ENCODE results near the gene FHIT.
"Not testable (repeated sequence)": the region's sequence is repeated elsewhere in the genome, so short reads cannot be mapped to it uniquely, and the experiment has no call there.

FHIT gene

DNA sequence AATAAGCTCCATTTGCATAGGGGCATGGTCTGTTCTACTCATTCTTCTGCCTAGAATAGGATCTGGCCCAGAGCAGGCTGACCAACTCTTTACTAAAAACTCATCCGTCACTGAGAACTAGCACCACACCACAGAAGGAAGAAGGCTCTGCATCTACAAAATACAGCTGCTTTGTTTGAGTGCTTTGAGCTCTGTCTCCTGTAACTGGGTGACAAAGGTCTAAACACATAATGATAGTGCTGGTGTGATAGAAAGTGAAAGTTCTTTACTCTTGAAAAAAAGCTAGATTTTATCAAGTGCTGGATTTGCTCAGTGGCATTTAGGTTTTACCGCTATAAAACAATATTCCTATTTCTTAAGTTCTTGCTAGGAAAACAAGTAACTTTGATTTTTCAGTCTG lies 140.7 kb downstream of the FHIT start:
- DNase-seq, result no peak

DNA sequence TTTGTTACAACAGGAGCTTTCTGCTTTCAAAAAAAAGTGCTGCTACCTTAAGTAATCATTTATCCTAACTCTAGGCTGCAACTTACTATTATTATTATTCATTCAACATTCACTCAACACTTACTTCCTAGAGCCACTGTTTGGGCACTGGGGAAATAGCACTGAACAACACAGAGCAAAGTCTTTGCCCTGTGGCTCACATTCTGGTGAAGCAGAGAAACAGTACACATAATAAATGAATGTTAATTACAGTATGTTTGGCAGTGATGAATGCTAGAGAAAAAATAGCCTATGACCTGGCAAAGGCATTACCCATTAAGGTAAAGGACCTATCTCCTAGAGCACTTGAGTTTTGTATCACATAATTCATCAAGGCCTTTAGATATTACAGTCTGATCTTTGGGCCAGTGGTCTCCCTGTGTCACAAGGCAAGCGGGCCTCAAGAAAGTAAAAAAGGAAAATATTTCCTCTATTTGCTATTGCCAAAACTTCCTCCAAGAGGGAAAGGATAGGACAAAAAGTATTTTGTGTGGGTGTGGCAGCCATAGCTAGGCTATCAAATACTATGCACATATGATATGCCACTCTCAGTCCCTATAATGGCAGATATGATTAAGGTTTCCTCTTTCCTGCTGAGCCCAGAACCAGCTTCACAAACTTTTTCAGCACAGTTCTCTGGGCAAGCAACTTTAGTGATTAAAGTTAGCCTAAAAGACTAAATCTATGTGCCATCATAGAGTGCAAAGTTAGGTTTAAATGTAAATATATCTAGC lies 142.8 kb downstream of the FHIT start:
- no peak for DNase-seq

DNA sequence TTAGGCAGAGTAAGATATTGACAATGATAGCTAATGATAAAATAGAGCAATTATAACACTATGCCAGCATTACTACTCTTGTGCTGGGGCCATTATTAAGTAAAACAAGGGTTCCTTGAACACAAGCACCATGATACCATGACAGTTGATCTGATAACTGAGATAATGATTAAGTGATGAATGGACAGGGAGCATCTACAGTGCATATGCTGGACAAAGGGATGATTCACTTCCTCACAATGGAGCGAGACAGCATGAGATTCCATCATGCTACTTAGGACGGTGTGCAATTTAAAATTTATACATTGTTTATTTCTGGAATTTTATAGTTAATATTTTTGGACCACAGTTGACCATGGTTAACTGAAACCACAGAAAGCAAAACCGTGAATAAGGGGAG lies 156.6 kb downstream of the FHIT start:
- no peak for DNase-seq

DNA sequence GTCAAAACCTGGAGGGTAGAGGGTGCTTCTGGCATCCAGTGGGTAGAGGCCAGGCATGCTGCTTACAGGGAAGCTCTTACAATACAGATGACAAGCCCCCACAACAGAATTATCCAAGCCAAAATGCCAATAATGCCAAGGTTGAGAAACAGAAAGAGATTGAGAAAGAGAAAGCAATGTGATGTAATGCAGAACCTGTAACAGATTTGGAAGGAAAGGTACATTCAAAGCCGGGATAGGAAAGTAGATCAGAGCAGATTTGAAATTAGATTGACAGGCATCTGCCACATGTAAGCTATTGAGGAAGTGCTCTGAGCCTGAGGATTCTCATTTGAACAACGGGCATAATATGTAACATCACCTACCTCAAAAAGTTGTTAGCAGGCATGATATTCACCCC lies 157.9 kb downstream of the FHIT start:
- DNase-seq, result no peak

DNA sequence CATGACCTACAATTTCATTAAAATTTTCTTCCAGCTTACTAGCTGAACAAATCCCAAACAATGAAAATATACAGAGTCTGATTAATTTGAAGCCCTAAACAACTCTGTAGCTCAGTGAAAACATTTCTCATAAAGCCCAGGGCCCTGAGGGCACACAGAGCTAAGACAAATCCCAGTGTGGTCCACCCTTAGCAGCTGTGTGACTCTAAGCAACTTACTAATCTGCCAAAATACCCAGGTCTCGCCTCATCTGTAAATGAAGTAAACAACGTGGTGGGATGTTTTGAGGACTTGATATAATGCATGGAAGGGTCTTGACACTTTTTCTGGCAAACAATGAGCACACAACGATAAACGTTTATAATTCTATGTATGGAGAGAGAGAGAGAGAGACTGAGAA lies 158.4 kb downstream of the FHIT start:
- no peak for DNase-seq

DNA sequence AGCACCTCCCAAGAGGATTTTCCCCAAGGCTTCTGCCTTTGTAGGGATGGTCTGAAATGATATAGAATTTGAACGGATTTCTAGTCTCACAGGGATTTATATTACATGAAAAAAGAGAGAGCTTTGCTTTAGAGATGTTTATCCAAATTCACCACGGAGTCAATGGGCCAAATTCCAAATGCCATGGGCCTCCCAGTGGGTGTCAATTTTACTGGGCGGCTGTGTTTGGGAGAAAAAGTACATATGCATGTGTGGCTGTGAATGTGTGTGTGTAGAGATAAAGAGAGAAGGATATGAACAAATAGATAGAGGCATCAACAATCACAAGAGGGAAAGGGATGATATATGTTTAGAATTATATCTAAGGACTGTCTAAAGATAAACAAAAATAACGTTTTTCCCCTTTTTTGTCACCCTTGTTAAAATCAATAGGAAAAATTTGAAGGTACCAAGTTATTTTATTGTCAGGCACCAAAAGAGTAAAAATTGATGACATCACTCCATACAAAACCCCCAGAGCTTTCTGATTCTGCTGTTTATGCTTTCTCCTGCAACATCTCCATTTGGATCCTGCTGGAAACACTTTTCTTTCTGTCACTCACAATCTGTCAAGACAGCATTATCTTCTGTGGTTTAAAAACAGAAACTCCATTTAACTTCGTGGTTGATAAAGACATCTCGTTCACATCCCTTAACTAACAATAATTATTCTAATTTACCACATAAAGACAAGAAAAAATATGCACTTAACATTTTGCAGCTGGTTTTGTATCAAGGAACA lies 160.7 kb downstream of the FHIT start:
- DNase-seq, result no peak

DNA sequence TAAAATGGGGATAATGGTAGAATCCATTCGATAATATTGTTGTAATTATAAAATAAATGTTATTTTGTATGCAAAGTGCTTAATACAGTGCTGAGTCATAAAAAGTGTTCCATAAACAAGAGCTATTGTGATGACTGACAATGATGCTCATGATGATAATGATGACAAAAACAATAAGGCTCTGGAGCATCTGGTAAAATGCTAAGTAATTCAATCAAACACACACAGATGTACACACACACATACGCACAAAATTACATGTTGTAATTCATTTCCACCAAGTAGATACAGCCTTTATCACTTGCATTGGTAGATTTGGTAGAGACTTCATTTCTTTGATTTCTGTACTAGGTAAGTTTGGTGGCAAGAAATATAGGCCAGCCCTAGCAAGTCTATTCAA lies 163.8 kb downstream of the FHIT start:
- no peak for DNase-seq

DNA sequence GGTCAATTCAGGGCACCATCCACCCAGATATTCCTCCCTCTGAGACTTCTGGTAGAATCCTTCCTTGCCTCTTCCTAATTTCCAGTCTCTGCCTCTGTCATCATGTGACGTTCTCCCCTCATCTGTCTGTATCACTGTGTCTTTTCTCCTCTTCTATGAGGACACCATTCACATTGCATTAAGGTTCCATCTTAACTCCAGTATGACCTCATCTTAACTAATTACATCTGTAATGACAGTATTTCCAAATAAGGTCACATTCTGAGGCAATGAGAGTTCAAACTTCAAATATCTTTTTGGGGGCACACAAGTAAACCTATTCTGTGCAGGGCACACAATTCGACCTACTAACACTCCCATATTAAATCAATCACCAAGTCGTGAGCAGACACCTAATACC lies 169.7 kb downstream of the FHIT start:
- no peak for DNase-seq

DNA sequence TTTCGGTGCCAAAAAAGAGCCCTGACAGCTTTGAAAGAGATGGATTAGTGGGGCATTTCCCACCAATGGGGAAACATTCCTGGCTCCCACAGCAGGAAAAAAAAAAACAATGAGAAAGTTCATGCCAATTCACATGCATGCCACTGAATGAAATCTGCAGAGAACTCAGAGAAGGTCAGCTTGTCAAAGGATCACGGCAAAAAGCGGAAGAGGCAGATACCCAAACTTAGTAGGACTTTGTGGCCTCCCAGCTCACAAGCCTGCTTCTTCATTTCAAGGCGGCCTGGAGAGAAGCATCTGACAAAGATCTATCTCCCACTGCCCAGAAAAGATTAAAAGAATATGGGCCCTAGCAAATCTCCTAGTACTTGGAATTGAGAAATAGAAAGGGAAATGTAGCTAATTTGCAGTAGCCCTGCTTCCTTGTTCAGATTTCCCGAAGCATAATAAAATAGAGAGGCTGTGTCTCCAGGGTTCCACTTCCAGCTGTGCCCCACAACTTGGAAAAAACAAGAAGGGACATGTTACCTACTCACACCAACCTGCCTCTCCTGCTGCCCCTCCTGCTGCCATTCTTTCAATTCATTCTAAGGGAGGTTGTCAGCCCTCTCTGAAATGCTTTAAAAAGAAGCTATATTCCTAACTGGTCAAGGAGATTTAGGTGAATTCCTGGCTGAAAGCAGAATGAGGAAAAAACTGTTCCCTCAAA lies 170.4 kb downstream of the FHIT start:
- DNase-seq, result no peak

DNA sequence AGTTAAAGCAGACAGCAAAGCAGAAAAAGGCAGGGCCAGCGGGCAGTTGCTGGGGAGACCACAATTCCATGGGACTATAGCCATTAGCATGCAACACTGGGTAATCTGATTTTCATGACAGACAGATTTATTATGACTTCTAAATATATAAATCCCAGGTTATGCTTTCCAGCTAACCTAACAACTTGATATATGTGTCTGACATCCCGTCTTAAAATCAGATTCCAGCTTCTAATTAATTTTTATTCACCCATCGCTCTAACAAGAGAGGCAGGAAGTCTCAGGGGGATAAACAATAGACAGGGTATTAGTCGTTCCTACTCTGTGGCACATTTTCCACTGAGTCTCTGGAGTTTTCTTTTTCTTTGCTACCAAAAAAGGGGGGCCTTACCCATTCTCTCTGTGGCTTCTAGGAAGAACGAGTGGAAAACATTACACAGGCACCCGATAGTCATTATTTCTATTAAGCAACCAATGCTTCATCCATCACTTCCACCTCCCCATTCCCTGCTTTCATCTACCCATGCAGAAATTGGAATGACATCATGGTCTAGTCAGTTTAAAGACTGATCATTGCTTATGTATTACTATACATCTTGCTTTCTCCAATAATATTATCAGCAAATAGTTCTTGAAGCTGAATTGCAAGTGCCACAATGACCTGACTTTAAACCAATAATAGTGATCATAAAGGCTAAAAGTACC lies 173.1 kb downstream of the FHIT start:
- DNase-seq, result no peak

DNA sequence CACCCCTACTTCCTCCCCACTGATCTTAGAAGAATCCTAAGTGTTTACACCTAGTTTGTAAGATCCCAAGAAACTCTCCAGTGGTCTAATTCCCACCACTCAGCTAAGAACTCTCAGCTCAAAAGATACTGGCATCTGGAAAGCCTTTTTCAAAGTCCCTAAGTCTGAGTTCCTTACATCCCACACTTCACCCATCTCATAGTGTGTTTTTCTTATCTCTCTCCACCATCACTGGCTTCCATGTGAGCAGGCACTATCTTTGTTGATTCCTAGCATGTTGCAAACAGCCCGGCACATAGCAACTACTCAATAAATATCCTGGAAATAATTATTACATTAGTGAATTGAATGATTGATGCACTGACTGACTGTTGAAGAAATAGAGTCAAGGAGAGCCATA lies 173.7 kb downstream of the FHIT start:
- no peak for DNase-seq

DNA sequence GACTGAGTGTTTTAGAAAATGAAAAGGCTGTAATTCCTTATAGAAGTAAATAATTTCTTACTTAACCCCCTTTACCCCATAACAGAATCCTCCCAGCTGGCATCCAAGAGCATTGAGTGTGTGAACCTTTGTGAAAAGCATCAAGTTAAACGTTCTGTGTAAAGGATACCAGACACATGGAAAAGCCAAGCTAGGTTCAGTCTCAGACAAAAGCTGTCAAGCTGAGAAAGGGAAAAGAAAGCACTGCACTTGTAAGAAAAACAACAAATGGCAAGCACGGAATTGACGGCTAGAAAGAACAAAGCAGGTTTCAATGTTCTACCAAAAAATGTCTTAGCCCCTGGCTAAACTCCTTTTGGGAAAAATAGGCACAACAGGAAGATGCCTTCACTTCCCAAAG lies 176.5 kb downstream of the FHIT start:
- DNase-seq, result no peak

DNA sequence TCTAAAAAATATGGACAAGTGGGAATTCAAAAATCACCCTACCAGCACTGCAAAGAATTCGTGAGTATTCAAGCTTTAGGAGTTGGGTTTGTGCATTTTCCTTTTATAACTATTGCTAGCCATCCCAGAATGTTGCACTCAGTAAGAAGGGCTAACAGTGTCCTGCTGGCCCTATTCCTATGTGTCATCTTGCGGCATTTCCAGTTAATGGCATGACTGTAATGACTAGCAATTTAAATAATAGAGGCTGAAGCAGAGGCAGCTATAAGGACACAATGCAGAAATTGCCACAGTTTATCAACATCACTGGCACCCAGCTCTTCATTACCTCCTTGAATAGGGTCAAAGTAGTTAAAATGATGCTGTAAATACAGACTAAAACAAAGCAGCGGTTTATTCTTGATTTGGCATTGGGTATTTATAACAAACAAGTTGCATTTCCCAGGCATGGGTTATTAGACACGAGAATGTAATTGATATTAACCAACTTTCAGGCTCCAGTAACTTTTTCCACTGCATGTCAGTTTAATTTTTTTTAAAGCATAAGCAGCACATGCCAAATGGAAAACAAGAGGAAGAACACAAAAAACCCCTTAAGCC lies 177.6 kb downstream of the FHIT start:
- no peak for DNase-seq

DNA sequence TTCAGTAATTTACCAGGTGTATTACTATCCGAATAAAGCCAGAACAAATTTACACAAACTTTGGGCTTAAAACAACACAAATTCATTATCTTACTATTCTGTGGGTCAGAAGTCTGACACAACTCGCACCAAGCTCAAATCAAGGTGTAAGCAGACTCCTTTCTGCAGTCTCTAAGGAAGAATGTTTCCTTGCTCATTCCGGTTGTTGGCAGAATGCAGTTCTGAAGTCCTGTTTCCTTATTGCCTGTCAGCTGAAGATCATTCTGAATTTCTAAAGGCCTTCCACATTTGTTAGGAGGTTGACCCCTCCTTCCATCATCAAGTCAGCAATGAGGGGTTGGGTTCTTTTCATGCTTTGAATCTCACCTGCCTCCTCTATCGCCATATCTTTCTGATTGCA lies 183.2 kb downstream of the FHIT start:
- DNase-seq, result no peak

DNA sequence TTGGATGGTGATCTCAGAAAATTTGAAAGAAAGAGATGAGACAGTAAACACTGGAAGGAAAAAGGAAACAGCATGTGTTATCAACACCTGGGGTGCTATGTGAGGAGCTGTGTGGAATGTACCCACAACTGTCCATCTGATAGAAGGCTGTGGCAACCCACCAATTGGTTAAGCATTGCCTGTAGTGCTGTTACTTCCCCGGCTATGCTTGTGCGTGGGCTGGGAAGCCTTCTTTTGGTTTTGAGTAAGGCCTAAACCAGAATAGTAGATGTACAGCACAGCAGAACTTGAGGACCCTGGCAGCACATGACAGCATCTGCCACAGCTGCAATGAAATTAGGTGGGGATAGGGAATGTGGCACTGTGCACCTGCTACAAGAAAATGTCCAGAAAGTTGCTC lies 184.5 kb downstream of the FHIT start:
- DNase-seq, result no peak

DNA sequence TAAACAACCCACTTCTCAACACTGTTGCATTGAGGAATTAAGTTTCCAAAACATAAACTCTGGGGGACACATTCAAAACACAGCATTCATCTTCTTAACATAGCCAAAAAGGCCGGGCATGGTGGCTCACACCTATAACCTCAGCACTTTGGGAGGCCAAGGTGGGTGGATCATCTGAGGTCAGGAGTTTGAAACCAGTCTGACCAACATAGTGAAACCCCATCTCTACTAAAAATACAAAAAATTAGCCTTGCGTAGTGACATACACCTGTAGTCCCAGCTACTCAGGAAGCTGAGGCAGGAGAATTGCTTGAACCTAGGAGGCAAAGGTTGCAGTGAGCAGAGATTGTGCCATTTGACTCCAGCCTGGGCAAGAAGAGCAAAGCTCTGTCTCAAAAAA lies 185.0 kb downstream of the FHIT start:
- DNase-seq, result not testable (repeated sequence)

DNA sequence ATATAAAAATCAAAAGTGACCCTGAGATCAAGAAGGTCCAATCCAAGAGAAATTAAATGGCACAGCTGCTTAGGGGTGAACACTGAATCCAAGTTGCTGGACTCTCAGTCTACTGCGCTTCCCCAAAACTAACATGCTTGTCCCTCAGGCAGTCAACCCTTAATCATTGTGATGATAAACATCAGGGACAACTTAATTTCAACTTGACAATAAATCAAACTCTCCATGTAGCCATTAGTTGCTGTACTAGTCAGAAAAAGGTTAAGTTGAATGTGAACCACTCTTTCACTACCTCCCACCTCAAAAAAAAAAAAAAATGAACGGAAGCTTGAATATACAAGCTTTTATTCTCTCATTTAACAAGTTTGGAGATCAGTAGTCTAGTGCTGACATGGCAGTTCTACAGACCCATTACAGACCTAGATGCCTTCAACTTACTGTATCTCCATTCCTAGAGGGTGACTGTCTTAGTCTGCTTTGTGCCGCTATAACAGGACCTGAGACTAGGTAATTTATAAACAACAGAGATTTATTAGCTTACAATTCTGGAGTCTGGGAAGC lies 185.7 kb downstream of the FHIT start:
- no peak for DNase-seq

DNA sequence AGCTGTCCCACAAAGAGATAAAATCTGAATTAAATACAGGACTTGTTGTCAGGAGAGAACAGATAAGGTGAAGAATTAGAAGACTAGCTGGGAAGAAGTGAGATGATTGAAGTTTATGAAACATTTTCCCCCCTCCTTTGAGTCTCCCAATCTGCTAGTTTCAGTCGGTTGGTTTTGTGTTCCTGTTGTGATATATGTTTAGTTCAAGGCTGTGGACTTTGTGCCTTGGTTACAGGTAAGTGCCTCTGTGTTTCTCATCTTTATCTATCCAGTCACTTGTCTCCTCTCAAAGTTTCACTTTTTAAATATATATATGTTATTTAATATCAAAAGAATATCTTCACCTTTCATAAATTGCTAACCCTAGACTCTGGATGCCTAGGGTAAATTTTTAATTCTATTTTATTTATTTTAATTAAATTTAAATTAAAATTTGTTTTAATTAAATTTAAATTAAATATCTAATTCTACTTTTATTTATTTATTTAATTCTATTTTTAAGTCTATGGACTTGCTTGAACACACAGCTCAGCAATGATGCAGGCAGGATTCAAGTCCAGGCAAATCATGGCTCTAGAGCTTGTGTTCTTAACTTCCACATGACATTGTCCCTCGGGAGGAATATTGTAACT lies 190.0 kb downstream of the FHIT start:
- DNase-seq, result no peak

DNA sequence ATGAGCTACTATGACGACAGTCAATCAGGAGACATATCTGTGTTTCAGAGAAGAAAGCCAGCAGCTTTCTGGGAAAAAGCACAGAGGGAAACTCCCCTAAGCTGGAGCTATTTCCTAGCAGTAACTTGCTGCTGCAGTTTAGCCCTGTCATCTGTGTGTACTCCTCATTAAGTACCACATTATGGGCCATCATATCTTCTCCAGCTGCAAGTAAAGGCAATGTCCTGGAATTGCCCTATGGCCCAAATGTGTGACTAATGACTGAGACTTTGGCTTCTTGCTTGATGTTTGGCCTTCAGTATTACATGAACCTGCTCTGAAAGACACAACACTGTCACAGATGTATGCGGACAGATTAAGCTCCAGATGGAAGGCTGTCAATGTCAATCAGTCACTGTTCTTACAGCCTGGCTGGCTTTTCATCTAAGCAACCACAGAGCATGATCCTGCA lies 190.8 kb downstream of the FHIT start:
- DNase-seq, result no peak

DNA sequence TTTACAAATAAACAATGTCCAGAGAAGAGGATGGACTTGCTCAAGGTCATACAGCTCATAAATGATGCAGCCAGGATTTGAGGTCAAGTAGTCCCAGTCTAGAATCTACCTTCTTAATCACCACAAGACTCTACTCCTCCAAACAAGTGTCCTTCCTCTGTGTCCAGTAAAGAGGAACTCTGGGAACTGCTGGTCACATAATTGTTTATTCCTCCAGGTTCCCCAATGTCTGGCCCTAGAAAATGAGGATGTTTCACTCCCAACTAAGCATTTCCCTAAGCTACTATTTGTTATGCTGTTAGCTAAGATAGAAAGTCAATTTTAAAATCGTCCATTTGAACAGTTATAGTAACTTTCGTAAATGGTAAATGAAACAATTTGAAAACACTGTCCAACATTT lies 192.4 kb downstream of the FHIT start:
- no peak for DNase-seq

DNA sequence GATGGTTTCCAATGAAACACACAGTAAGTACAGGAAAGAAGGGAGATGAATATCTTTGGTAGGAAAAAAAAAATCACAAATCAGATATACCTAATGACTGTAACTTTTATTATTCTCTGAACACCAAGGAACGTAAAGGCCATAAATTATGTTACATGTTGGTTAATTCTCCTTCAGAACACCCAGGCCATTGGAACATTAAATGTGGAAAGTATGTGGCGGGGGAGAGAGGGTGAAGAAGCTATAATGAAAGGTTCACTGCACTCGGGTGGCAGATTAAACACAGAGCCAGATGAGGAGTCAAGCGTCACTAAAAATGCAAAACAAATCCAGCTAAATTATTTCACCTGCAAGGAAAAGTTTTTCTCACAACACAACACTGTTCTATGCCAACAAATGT lies 193.8 kb downstream of the FHIT start:
- DNase-seq, result no peak

DNA sequence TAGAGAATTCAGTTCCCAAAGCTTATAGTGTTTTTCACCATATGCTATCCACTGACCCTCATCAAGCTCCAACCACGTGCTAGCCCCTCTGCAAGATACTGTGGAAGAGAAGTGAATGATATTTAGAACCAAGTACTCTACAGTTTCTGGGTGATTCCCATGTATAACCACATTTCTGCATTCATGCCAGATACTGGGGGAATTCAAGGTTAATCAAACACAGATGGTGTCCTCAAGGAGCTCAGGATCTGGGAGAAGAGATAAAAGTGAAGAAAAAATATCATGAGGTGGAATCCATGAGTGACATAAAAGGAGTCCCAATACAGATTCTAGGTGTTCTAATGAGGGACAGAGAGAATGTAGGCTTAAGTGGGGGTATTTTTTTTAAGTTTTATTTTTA lies 195.8 kb downstream of the FHIT start:
- DNase-seq, result no peak

All from CD4-positive, alpha-beta T cell treated with Interleukin-1 beta for 1 hour (primary cell).